Astrocyte (in vitro differentiated cells and primary cell): ENCODE data around the gene MKLN1.

Experiments
- EZH2 ChIP-seq: IDR thresholded peaks from 2 replicates; pipeline ENCODE4 v1.6.1; 2012; ENCODE audit warnings: mild to moderate bottlenecking, low read length, inconsistent platforms; ENCODE audit not compliant: insufficient read depth
- TF ChIP-seq, protein P1 (sequence below): IDR thresholded peaks from 2 replicates; pipeline ENCODE4 v1.5.1; 2011; ENCODE audit warnings: low read depth, mild to moderate bottlenecking, inconsistent platforms, low read length, moderate library complexity; ENCODE audit not compliant: insufficient read depth

DNA sequence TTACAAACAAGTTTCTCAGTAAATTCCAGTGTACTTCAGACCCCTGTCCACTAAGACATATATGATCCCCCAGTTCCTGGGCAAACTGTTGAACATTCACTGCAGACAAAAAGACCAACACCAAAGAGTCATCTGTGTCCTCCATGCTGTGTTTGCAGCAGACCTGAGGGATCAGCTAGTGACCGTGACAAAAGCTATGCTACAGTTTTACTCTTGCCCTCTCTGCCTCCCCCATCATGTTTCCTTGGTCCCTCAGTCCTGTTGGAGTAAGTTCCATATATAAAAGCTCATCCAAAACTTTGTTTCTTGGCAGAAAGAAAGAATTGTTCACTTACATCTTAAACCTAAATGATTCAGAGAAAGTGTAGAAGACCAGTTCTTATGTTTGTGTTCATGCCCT, 172.7 kb downstream of the MKLN1 start:
- TF ChIP-seq, protein P1, sequence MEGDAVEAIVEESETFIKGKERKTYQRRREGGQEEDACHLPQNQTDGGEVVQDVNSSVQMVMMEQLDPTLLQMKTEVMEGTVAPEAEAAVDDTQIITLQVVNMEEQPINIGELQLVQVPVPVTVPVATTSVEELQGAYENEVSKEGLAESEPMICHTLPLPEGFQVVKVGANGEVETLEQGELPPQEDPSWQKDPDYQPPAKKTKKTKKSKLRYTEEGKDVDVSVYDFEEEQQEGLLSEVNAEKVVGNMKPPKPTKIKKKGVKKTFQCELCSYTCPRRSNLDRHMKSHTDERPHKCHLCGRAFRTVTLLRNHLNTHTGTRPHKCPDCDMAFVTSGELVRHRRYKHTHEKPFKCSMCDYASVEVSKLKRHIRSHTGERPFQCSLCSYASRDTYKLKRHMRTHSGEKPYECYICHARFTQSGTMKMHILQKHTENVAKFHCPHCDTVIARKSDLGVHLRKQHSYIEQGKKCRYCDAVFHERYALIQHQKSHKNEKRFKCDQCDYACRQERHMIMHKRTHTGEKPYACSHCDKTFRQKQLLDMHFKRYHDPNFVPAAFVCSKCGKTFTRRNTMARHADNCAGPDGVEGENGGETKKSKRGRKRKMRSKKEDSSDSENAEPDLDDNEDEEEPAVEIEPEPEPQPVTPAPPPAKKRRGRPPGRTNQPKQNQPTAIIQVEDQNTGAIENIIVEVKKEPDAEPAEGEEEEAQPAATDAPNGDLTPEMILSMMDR = no peak
- no peak for TF ChIP-seq EZH2
